GM23338 (cell line): ENCODE data around the gene CD34. TPM values are rescaled to one million over a fixed set of nuclear protein-coding genes. Genes with fewer than 3 reads are reported as not detected.

Experiments
- ATAC-seq: fragments of 200-7000 bp; cut with Tn5 transposase; 3 replicates; pipeline ENCODE4 v1.9.1; 2020
- DNase-seq: peaks from one replicate; pipeline ENCODE4 v3.0.0-alpha.2; 2015; ENCODE audit warnings: low spot score
- H2AFZ ChIP-seq: fragments of 200-600 bp; sonication (generic); 2 replicates; pipeline ENCODE4 v1.8.0; 2016; ENCODE audit warnings: antibody characterized with exemption, mild to moderate bottlenecking, moderate library complexity
- H3F3A ChIP-seq: fragments of 200-600 bp; sonication (generic); replicated peaks from 2 replicates; pipeline ENCODE4 v1.8.0; 2017; ENCODE audit warnings: antibody characterized with exemption, mixed run types, low read depth
- H3K27ac ChIP-seq: fragments of 200-600 bp; sonication (generic); 2 replicates; pipeline ENCODE4 v1.6.1; 2016; ENCODE audit warnings: low read depth
- H3K27me3 ChIP-seq: fragments of 200-600 bp; sonication (generic); 2 replicates; pipeline ENCODE4 v1.8.0; 2016; ENCODE audit warnings: mild to moderate bottlenecking, mixed run types, moderate library complexity; ENCODE audit not compliant: insufficient read depth
- H3K36me3 ChIP-seq: fragments of 200-600 bp; sonication (generic); 2 replicates; pipeline ENCODE4 v1.8.0; 2016; ENCODE audit warnings: mild to moderate bottlenecking; ENCODE audit not compliant: insufficient read depth
- H3K4me1 ChIP-seq: fragments of 200-600 bp; sonication (generic); 2 replicates; pipeline ENCODE4 v1.8.0; 2016; ENCODE audit warnings: mild to moderate bottlenecking, moderate library complexity; ENCODE audit not compliant: insufficient read depth
- H3K4me2 ChIP-seq: fragments of 200-600 bp; sonication (generic); 2 replicates; pipeline ENCODE4 v1.7.1; 2017; ENCODE audit warnings: mixed run types
- H3K4me3 ChIP-seq: fragments of 200-600 bp; sonication (generic); 2 replicates; pipeline ENCODE4 v1.6.1; 2016; ENCODE audit warnings: mixed run types
- H3K79me2 ChIP-seq: fragments of 200-600 bp; sonication (generic); replicated peaks from 2 replicates; pipeline ENCODE4 v1.8.0; 2017; ENCODE audit warnings: mild to moderate bottlenecking; ENCODE audit not compliant: insufficient read depth
- H3K9me2 ChIP-seq: fragments of 200-600 bp; sonication (generic); 2 replicates; pipeline ENCODE4 v1.8.0; 2017; ENCODE audit not compliant: insufficient read depth
- H4K20me1 ChIP-seq: fragments of 200-600 bp; sonication (generic); replicated peaks from 2 replicates; pipeline ENCODE4 v1.8.0; 2017; ENCODE audit warnings: mild to moderate bottlenecking; ENCODE audit not compliant: insufficient read depth
- H3K27ac Mint-ChIP-seq: 2 replicates; pipeline ENCODE4 v1.8.0; 2020; ENCODE audit warnings: inconsistent platforms, mild to moderate bottlenecking, moderate library complexity, mixed read lengths
- H3K27me3 Mint-ChIP-seq: 3 replicates; pipeline ENCODE4 v1.8.0; 2022; ENCODE audit warnings: low read depth, mild to moderate bottlenecking, moderate library complexity, mixed read lengths, inconsistent platforms; ENCODE audit not compliant: insufficient read depth, poor library complexity
- H3K36me3 Mint-ChIP-seq: 3 replicates; pipeline ENCODE4 v1.8.0; 2021; ENCODE audit warnings: low read depth, mild to moderate bottlenecking, inconsistent platforms, moderate library complexity, mixed read lengths
- H3K4me1 Mint-ChIP-seq: 3 replicates; pipeline ENCODE4 v1.8.0; 2020; ENCODE audit warnings: mild to moderate bottlenecking, inconsistent platforms, mixed read lengths
- H3K4me3 Mint-ChIP-seq: 3 replicates; pipeline ENCODE4 v1.8.0; 2021; ENCODE audit warnings: moderate library complexity, mild to moderate bottlenecking, inconsistent platforms, mixed read lengths
- H3K9me3 Mint-ChIP-seq: 3 replicates; pipeline ENCODE4 v1.8.0; 2020; ENCODE audit warnings: moderate library complexity, mild to moderate bottlenecking, inconsistent platforms, mixed read lengths
- ETS1 ChIP-seq: IDR thresholded peaks from 2 replicates; pipeline ENCODE4 v1.6.1; 2016; ENCODE audit warnings: antibody characterized with exemption
- EZH2 ChIP-seq: fragments of 200-600 bp; sonication (generic); IDR thresholded peaks from one replicate; pipeline ENCODE4 v1.8.0; 2017; ENCODE audit warnings: antibody characterized with exemption, mild to moderate bottlenecking, low read depth; ENCODE audit not compliant: unreplicated experiment
- EZH2phosphoT487 ChIP-seq: fragments of 200-600 bp; sonication (generic); IDR thresholded peaks from one replicate; pipeline ENCODE4 v1.8.1; 2018; ENCODE audit warnings: antibody characterized with exemption; ENCODE audit not compliant: unreplicated experiment
- JUNB ChIP-seq: IDR thresholded peaks from one replicate; pipeline ENCODE4 v1.6.1; 2016; ENCODE audit warnings: antibody characterized with exemption; ENCODE audit not compliant: unreplicated experiment
- NANOG ChIP-seq: IDR thresholded peaks from 2 replicates; pipeline ENCODE4 v1.6.1; 2016; ENCODE audit warnings: antibody characterized with exemption, borderline replicate concordance
- POLR2AphosphoS5 ChIP-seq: IDR thresholded peaks from 2 replicates; pipeline ENCODE4 v1.6.1; 2016; ENCODE audit warnings: antibody characterized with exemption, low read depth
- STAT1 ChIP-seq: IDR thresholded peaks from one replicate; pipeline ENCODE4 v1.6.1; 2016; ENCODE audit warnings: antibody characterized with exemption; ENCODE audit not compliant: unreplicated experiment
- ZNF114 ChIP-seq: fragments of 250-450 bp; sonication (Bioruptor Pico); IDR thresholded peaks from 2 replicates; pipeline ENCODE4 v1.5.0; 2020; ENCODE audit warnings: mild to moderate bottlenecking, moderate library complexity
- polyA plus RNA-seq: library from polyadenylated mRNA; unstranded; fragments of >200 nt; fragmentation: Nextera tagmentation; extraction: Ambion mirVana; gene quantifications from 2 replicates; pipeline ENCODE4 v1.2.1, GENCODE V29; 2016
- total RNA-seq: library from RNA; depleted of rRNA; stranded (reverse); fragments of >200 nt; shearing (Covaris generic); gene quantifications from 2 replicates; pipeline ENCODE4 v1.2.3, GENCODE V29; 2014
- TF ChIP-seq, protein P1 (sequence below), 2 experiments: fragments of 200-600 bp in 1 of 2; sonication (generic) in 1 of 2; conservative IDR thresholded peaks; 2 replicates each; pipeline versions ENCODE4 v1.5.1 to v1.6.1; 2016 to 2017; ENCODE audit warnings: antibody characterized with exemption in 2 of 2, low read depth in 2 of 2, mild to moderate bottlenecking in 2 of 2, moderate library complexity in 1 of 2

The CD34 gene
- total and polyA plus RNA-seq, 2 experiments from 2014 or later, result 0.07 to 0.18 TPM

DNA sequence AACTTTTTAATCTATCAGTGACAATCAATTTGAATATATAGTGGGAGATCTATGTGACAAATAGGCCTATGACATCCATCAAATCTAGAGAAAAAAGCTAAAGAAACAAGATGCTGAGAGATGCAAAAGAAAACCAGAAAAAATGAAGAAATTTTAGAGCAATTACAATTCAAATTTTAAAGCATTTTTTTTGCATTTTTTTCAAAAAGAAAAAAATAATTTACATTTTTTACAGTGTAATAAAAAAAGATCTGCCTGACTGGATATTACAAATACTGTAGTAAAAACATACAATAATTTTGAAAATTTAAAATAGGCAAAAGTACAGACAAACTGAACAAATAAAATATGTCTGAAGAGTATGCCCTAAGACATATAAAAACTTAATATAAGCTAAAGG lies 14.4 kb downstream of the CD34 start:
- no peaks in the 10 kb centered on the region for H3F3A ChIP-seq
- H3K27ac Mint-ChIP-seq, result no peak overlapping the region
- TF ChIP-seq, protein P1, sequence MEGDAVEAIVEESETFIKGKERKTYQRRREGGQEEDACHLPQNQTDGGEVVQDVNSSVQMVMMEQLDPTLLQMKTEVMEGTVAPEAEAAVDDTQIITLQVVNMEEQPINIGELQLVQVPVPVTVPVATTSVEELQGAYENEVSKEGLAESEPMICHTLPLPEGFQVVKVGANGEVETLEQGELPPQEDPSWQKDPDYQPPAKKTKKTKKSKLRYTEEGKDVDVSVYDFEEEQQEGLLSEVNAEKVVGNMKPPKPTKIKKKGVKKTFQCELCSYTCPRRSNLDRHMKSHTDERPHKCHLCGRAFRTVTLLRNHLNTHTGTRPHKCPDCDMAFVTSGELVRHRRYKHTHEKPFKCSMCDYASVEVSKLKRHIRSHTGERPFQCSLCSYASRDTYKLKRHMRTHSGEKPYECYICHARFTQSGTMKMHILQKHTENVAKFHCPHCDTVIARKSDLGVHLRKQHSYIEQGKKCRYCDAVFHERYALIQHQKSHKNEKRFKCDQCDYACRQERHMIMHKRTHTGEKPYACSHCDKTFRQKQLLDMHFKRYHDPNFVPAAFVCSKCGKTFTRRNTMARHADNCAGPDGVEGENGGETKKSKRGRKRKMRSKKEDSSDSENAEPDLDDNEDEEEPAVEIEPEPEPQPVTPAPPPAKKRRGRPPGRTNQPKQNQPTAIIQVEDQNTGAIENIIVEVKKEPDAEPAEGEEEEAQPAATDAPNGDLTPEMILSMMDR (conservative IDR thresholded peaks at IDR 0.05; ENCODE audit: low read depth in 2 of 2), result no peak
- no peak for TF ChIP-seq STAT1
- no peak for TF ChIP-seq NANOG
- TF ChIP-seq EZH2, result no peak
- no peak for TF ChIP-seq EZH2phosphoT487
- no peak for TF ChIP-seq POLR2AphosphoS5
- no peak for TF ChIP-seq ZNF114
- no peak for TF ChIP-seq ETS1
- no peak for TF ChIP-seq JUNB
- no peaks in the 10 kb centered on the region for H3K79me2 ChIP-seq
- H3K4me3 Mint-ChIP-seq, result no peak overlapping the region
- DNase-seq (no peak), ATAC-seq (no peak)
- no peaks in the 10 kb centered on the region; the same call in 2 of the 3 replicates for H3K4me1 Mint-ChIP-seq
- H3K36me3 ChIP-seq, result no peaks in the 10 kb centered on the region
- H3K9me2 ChIP-seq, result no peaks in the 10 kb centered on the region
- H3K4me2 ChIP-seq, result no peak overlapping the region
- H3K4me3 ChIP-seq, result no peak overlapping the region
- H3K4me1 ChIP-seq, result no peaks in the 10 kb centered on the region
- H3K27me3 Mint-ChIP-seq, result no peaks in the 10 kb centered on the region
- H2AFZ ChIP-seq, result no peak overlapping the region
- H4K20me1 ChIP-seq, result no peaks in the 10 kb centered on the region
- no peaks in the 10 kb centered on the region; the same call in 2 of the 3 replicates for H3K9me3 Mint-ChIP-seq
- H3K36me3 Mint-ChIP-seq, result no peaks in the 10 kb centered on the region
- no peaks in the 10 kb centered on the region for H3K27me3 ChIP-seq
- no peak overlapping the region for H3K27ac ChIP-seq

GRCh38 chr1:207894704-207895103 lies 16.2 kb downstream of the CD34 start:
- no peak overlapping the region for H2AFZ ChIP-seq
- no peak overlapping the region for H3K27ac Mint-ChIP-seq
- H3K36me3 Mint-ChIP-seq, result no peaks in the 10 kb centered on the region

More at GRCh38 chr1:207894704-207895103, 16.2 kb downstream of the CD34 start:
- Histone ChIP-seq H3K79me2 (no peaks in the 10 kb centered on the region), H3K27me3 (no peaks in the 10 kb centered on the region), H4K20me1 (no peaks in the 10 kb centered on the region), H3K4me3 (no peak overlapping the region), H3K4me1 (no peaks in the 10 kb centered on the region), H3K36me3 (no peaks in the 10 kb centered on the region), H3K4me2 (no peak overlapping the region), H3K27ac (no peak overlapping the region), H3F3A (no peaks in the 10 kb centered on the region), H3K9me2 (no peaks in the 10 kb centered on the region)
- Mint-ChIP-seq H3K27me3 (no peaks in the 10 kb centered on the region), H3K9me3 (no peaks in the 10 kb centered on the region), H3K4me3 (no peak overlapping the region), H3K4me1 (no peaks in the 10 kb centered on the region; the same call in 2 of the 3 replicates)
- DNase-seq (no peak), ATAC-seq (no peak)
- TF ChIP-seq ZNF114, result no peak
